ENCODE results near the gene GDPD3.

The GDPD3 gene

GRCh38 chr16:30149250-30149930 lies 36.1 kb upstream of the GDPD3 start:
- H3K36me3 Mint-ChIP-seq (ENCODE audit: low read depth), result no peaks in the 10 kb centered on the region
- TF ChIP-seq, protein P1, sequence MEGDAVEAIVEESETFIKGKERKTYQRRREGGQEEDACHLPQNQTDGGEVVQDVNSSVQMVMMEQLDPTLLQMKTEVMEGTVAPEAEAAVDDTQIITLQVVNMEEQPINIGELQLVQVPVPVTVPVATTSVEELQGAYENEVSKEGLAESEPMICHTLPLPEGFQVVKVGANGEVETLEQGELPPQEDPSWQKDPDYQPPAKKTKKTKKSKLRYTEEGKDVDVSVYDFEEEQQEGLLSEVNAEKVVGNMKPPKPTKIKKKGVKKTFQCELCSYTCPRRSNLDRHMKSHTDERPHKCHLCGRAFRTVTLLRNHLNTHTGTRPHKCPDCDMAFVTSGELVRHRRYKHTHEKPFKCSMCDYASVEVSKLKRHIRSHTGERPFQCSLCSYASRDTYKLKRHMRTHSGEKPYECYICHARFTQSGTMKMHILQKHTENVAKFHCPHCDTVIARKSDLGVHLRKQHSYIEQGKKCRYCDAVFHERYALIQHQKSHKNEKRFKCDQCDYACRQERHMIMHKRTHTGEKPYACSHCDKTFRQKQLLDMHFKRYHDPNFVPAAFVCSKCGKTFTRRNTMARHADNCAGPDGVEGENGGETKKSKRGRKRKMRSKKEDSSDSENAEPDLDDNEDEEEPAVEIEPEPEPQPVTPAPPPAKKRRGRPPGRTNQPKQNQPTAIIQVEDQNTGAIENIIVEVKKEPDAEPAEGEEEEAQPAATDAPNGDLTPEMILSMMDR (IDR thresholded peaks at IDR 0.05), result no peak
- peaks cover 19% of the 10 kb centered on the region for H3K27me3 Mint-ChIP-seq (ENCODE audit: low read depth, poor library complexity)
- H3K9me3 Mint-ChIP-seq, result peaks cover 51% of the 10 kb centered on the region
- DNase-seq, result no peak
- no peaks in the 10 kb centered on the region for H3K4me1 Mint-ChIP-seq
- no peak overlapping the region for H3K4me3 Mint-ChIP-seq
- no peak overlapping the region for H3K27ac Mint-ChIP-seq

DNA sequence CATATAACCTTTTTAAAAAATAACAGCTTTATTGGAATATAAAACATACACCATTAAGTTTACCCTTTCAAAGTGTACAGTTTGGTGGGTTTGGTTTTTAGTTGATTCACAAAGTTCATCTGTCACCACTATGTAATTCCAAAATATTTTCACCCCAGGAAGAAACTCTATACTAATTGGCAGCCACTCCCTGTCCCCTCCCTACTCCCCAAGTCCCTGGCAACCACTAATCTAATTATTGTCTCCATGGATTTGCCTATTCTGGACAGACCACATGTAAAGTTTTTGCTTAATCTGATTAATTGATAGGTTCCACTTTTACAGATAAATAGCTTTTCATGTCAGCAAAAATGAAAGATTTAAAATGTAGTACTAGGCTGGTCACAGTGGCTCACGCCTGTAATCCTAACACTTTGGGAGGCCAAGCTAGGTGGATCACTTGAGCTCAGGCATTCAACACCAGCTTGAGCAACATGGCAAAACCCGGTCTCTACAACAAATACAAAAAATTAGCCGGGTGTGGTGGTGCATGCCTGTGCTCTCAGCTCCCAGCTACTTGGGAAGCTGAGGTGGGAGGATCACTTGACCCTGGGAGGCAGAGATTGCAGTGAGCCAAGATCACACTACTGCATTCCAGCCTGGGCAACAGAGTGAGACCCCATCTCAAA lies 34.6 kb upstream of the GDPD3 start:
- no peak overlapping the region for H3K27ac Mint-ChIP-seq
- H3K4me3 Mint-ChIP-seq, result no peak overlapping the region
- H3K4me1 Mint-ChIP-seq, result peaks cover 4% of the 10 kb centered on the region
- TF ChIP-seq, protein P1 (IDR thresholded peaks at IDR 0.05), result no peak
- peaks cover 46% of the 10 kb centered on the region for H3K9me3 Mint-ChIP-seq
- DNase-seq, result no peak
- H3K27me3 Mint-ChIP-seq (ENCODE audit: low read depth, poor library complexity), result peaks cover 15% of the 10 kb centered on the region
- no peaks in the 10 kb centered on the region for H3K36me3 Mint-ChIP-seq (ENCODE audit: low read depth)

DNA sequence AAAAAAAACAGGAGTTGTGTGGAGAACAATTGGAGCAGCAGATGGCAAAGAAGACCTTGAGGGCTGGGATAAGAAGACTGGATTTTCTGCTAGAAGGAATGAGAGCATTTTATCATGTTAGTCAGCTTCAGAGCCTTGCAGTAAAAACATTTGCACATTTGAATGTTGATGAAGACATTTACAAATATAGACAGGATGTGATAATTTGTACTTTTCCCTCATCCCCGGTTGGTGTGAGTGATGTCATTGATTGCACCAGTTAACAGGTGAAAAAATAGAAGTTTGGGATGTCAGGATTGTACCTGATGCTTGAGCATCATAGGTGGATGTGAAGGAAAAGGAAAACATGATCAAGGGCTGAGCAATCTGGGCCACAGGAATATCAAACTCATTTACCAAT lies 32.3 kb upstream of the GDPD3 start:
- H3K4me3 Mint-ChIP-seq, result no peak overlapping the region
- TF ChIP-seq, protein P1 (IDR thresholded peaks at IDR 0.05), result no peak
- H3K9me3 Mint-ChIP-seq, result peaks cover 32% of the 10 kb centered on the region
- no peak overlapping the region for H3K27ac Mint-ChIP-seq
- H3K4me1 Mint-ChIP-seq, result peaks cover 4% of the 10 kb centered on the region
- no peak for DNase-seq
- no peaks in the 10 kb centered on the region for H3K36me3 Mint-ChIP-seq (ENCODE audit: low read depth)
- peaks cover 28% of the 10 kb centered on the region for H3K27me3 Mint-ChIP-seq (ENCODE audit: low read depth, poor library complexity)

DNA sequence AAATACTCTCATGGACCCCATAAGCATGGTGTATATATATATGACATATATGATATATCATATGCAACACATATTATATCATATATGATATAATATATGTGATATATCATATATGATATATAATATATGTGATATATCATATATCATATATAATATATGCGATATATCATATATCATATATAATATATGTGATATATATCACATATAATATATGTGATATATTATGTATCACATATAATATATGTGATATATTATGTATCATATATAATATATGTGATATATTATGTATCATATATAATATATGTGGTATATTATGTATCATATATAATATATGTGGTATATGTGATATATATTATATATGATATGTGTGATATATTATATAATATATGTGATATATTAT lies 31.6 kb upstream of the GDPD3 start:
- no peaks in the 10 kb centered on the region for H3K36me3 Mint-ChIP-seq (ENCODE audit: low read depth)
- H3K27me3 Mint-ChIP-seq (ENCODE audit: low read depth, poor library complexity), result peaks cover 29% of the 10 kb centered on the region
- H3K9me3 Mint-ChIP-seq, result peaks cover 25% of the 10 kb centered on the region
- TF ChIP-seq, protein P1 (IDR thresholded peaks at IDR 0.05), result no peak
- no peak overlapping the region for H3K4me3 Mint-ChIP-seq
- peaks cover 7% of the 10 kb centered on the region for H3K4me1 Mint-ChIP-seq
- H3K27ac Mint-ChIP-seq, result no peak overlapping the region
- no peak for DNase-seq

- Mint-ChIP-seq H3K9me3 (peaks cover 16% of the 10 kb centered on the region), H3K36me3 (ENCODE audit: low read depth) (no peaks in the 10 kb centered on the region), H3K4me1 (peaks cover 10% of the 10 kb centered on the region), H3K27me3 (ENCODE audit: low read depth, poor library complexity) (peaks cover 29% of the 10 kb centered on the region), H3K4me3 (no peak overlapping the region), H3K27ac (no peak overlapping the region)
- TF ChIP-seq, protein P1 (IDR thresholded peaks at IDR 0.05), result no peak
- DNase-seq, result no peak
Measured at GRCh38 chr16:30144017-30144416, 30.7 kb upstream of the GDPD3 start.

GRCh38 chr16:30143347-30143702 lies 30.0 kb upstream of the GDPD3 start:
- Mint-ChIP-seq H3K4me1 (peaks cover 10% of the 10 kb centered on the region), H3K4me3 (no peak overlapping the region), H3K9me3 (peaks cover 9% of the 10 kb centered on the region), H3K27me3 (ENCODE audit: low read depth, poor library complexity) (peaks cover 23% of the 10 kb centered on the region), H3K36me3 (ENCODE audit: low read depth) (no peaks in the 10 kb centered on the region), H3K27ac (no peak overlapping the region)
- no peak for DNase-seq
- TF ChIP-seq, protein P1 (IDR thresholded peaks at IDR 0.05), result no peak

Data from nephron progenitor cell (in vitro differentiated cells).